ENCODE results near the gene ZFP92.

DNA sequence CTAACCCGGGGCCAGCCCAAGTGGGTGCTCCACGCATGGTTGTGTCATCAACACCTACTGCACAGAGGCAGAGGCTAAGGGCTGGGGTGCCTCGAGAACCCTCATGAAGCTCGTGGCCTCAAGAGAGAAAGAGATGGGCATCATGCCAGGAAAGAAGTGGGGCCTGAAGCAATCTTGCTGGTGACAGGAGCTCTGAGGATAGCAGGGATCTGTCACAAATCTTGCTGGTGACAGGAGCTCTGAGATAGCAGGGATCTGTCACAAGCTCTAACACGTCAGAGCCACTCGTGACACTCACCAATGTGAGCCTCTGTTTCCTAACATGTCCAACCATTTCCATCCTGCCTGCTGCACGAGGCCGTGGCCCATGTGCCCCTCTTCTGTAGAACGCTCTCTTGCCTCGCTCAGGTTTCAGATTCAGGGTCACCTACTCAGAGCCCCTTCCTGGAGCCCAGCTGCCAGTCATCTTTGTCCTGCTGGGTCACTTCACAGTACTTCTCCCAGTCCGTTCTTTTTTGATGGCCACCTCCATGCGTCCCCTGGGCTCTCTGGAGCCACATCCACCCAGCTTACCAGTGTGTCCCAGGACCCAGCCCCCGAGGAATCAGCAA, 31.2 kb upstream of the ZFP92 start:
- no peak for TF ChIP-seq EZH2phosphoT487 (conservative IDR thresholded peaks at IDR 0.05; ENCODE audit: low read length)
- TF ChIP-seq, protein P1, sequence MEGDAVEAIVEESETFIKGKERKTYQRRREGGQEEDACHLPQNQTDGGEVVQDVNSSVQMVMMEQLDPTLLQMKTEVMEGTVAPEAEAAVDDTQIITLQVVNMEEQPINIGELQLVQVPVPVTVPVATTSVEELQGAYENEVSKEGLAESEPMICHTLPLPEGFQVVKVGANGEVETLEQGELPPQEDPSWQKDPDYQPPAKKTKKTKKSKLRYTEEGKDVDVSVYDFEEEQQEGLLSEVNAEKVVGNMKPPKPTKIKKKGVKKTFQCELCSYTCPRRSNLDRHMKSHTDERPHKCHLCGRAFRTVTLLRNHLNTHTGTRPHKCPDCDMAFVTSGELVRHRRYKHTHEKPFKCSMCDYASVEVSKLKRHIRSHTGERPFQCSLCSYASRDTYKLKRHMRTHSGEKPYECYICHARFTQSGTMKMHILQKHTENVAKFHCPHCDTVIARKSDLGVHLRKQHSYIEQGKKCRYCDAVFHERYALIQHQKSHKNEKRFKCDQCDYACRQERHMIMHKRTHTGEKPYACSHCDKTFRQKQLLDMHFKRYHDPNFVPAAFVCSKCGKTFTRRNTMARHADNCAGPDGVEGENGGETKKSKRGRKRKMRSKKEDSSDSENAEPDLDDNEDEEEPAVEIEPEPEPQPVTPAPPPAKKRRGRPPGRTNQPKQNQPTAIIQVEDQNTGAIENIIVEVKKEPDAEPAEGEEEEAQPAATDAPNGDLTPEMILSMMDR (IDR thresholded peaks at IDR 0.05; ENCODE audit: insufficient read depth, low read length, poor library complexity, severe bottlenecking), result no peak

Measured in SU-DHL-6 (cell line).